OCI-LY1 (cell line): ENCODE data around the gene MAN1A1.

ENCODE experiments used
- H2AFZ ChIP-seq: fragments of 200-600 bp; sonication (generic), shearing (Covaris generic); 2 replicates; pipeline ENCODE4 v1.6.0; 2014; ENCODE audit warnings: antibody characterized with exemption, mild to moderate bottlenecking, low read length
- H3F3A ChIP-seq: fragments of 200-600 bp; sonication (generic), shearing (Covaris generic); 2 replicates; pipeline ENCODE4 v1.6.0; 2014; ENCODE audit warnings: mild to moderate bottlenecking, antibody characterized with exemption, low read length, moderate library complexity; ENCODE audit not compliant: insufficient read depth
- H3K27ac ChIP-seq: fragments of 200-600 bp; sonication (generic); 2 replicates; pipeline ENCODE4 v1.5.1; 2014; ENCODE audit warnings: low read length, mixed run types, mild to moderate bottlenecking, low read depth; ENCODE audit not compliant: poor library complexity, severe bottlenecking
- H3K27me3 ChIP-seq: fragments of 200-600 bp; sonication (generic); 2 replicates; pipeline ENCODE4 v1.6.0; 2014; ENCODE audit warnings: antibody characterized with exemption, mild to moderate bottlenecking, low read length, moderate library complexity; ENCODE audit not compliant: insufficient read depth
- H3K36me3 ChIP-seq: fragments of 200-600 bp; sonication (generic); 2 replicates; pipeline ENCODE4 v1.6.1; 2014; ENCODE audit warnings: mild to moderate bottlenecking, antibody characterized with exemption, low read length, moderate library complexity, mixed read lengths; ENCODE audit not compliant: insufficient read depth
- H3K4me1 ChIP-seq: fragments of 200-600 bp; sonication (generic); 2 replicates; pipeline ENCODE4 v1.5.1; 2014; ENCODE audit warnings: mild to moderate bottlenecking, low read length, moderate library complexity; ENCODE audit not compliant: insufficient read depth, severe bottlenecking
- H3K4me2 ChIP-seq: fragments of 200-600 bp; sonication (generic), shearing (Covaris generic); 2 replicates; pipeline ENCODE4 v1.6.1; 2014; ENCODE audit warnings: low read length
- H3K4me3 ChIP-seq: fragments of 200-600 bp; sonication (generic); 2 replicates; pipeline ENCODE4 v1.5.1; 2014; ENCODE audit warnings: low read length, low read depth, mild to moderate bottlenecking, mixed read lengths; ENCODE audit not compliant: poor library complexity, severe bottlenecking
- H3K79me2 ChIP-seq: fragments of 200-600 bp; shearing (Covaris generic); 2 replicates; pipeline ENCODE4 v1.6.1; 2016; ENCODE audit warnings: mixed run types, low read length, mixed read lengths; ENCODE audit not compliant: insufficient read depth
- H3K9ac ChIP-seq: fragments of 200-600 bp; sonication (generic), shearing (Covaris generic); 2 replicates; pipeline ENCODE4 v1.6.1; 2014; ENCODE audit warnings: mild to moderate bottlenecking, low read length, mixed read lengths
- H3K9me2 ChIP-seq: fragments of 200-600 bp; sonication (generic), shearing (Covaris generic); 2 replicates; pipeline ENCODE4 v1.6.1; 2014; ENCODE audit warnings: low read depth, mild to moderate bottlenecking, low read length, mixed read lengths
- H3K9me3 ChIP-seq: fragments of 200-600 bp; shearing (Covaris generic); 2 replicates; pipeline ENCODE4 v1.6.1; 2014; ENCODE audit warnings: low read length, mixed read lengths
- H4K20me1 ChIP-seq: fragments of 200-600 bp; sonication (generic), shearing (Covaris generic); 2 replicates; pipeline ENCODE4 v1.6.0; 2016; ENCODE audit warnings: mild to moderate bottlenecking, low read length; ENCODE audit not compliant: insufficient read depth
- EZH2 ChIP-seq: fragments of 200-600 bp; sonication (generic), shearing (Covaris generic); IDR thresholded peaks from 2 replicates; pipeline ENCODE4 v1.8.0; 2017; ENCODE audit warnings: borderline replicate concordance, mixed run types, mild to moderate bottlenecking, antibody characterized with exemption, low read length, moderate library complexity, mixed read lengths
- TF ChIP-seq, protein P1 (sequence below): fragments of 200-600 bp; sonication (generic), shearing (Covaris generic); IDR thresholded peaks from 2 replicates; pipeline ENCODE4 v1.5.1; 2017; ENCODE audit warnings: mild to moderate bottlenecking, antibody characterized with exemption, low read length, moderate library complexity, mixed read lengths

MAN1A1 gene

DNA sequence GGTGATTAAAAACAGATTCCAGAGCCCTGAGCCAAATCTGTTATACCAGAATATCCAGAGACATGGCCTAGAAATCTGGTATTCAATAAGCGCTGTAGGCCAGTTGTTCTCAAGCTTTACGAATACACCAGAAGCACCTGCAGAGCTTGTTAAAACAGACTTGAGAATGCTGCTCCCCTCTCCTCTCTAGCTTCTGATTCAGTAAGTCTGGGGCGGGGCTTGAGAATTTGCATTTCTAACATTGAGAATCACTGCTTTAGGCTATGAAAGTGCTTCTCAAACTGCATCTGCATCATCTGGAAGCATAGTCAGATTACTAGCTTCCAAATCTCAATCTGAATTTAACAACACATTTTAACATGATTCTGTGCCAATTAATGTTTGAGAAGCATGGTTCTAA is 20.5 kb upstream of the MAN1A1 start:
- no peak overlapping the region for H2AFZ ChIP-seq
- H3K9me3 ChIP-seq = no peaks in the 10 kb centered on the region
- no peaks in the 10 kb centered on the region for H3K4me1 ChIP-seq
- no peaks in the 10 kb centered on the region for H4K20me1 ChIP-seq
- H3K27ac ChIP-seq = no peak overlapping the region
- no peaks in the 10 kb centered on the region for H3K79me2 ChIP-seq
- no peaks in the 10 kb centered on the region for H3K27me3 ChIP-seq
- no peak overlapping the region for H3K4me3 ChIP-seq
- H3K36me3 ChIP-seq = no peaks in the 10 kb centered on the region
- H3F3A ChIP-seq = no peaks in the 10 kb centered on the region
- TF ChIP-seq EZH2 = no peak
- TF ChIP-seq, protein P1, sequence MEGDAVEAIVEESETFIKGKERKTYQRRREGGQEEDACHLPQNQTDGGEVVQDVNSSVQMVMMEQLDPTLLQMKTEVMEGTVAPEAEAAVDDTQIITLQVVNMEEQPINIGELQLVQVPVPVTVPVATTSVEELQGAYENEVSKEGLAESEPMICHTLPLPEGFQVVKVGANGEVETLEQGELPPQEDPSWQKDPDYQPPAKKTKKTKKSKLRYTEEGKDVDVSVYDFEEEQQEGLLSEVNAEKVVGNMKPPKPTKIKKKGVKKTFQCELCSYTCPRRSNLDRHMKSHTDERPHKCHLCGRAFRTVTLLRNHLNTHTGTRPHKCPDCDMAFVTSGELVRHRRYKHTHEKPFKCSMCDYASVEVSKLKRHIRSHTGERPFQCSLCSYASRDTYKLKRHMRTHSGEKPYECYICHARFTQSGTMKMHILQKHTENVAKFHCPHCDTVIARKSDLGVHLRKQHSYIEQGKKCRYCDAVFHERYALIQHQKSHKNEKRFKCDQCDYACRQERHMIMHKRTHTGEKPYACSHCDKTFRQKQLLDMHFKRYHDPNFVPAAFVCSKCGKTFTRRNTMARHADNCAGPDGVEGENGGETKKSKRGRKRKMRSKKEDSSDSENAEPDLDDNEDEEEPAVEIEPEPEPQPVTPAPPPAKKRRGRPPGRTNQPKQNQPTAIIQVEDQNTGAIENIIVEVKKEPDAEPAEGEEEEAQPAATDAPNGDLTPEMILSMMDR = no peak
- no peak overlapping the region for H3K4me2 ChIP-seq
- no peak overlapping the region for H3K9ac ChIP-seq
- no peaks in the 10 kb centered on the region for H3K9me2 ChIP-seq

DNA sequence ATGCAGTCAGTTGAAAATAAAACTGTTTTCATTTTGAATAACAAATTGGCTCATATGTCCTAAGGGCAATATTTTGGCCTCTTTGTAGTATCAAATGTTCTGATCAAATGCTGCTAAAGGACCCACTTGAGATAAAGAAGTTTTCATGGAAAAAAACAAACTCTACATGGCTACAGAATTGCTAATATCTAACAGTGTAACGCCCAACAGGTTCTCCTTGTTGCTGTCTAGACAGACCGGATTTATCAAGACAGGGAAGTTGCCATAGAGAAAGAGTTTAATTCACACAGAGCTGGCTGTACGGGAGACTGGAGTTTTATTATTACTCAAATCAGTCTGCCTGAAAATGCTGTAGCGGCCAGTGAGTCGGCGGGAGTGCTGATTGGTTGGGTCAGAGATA is 19.4 kb upstream of the MAN1A1 start:
- Histone ChIP-seq H4K20me1 (no peaks in the 10 kb centered on the region), H3K9me2 (no peaks in the 10 kb centered on the region), H3K79me2 (no peaks in the 10 kb centered on the region), H3K36me3 (no peaks in the 10 kb centered on the region), H3F3A (no peaks in the 10 kb centered on the region), H3K9me3 (no peaks in the 10 kb centered on the region), H3K27me3 (no peaks in the 10 kb centered on the region), H3K4me3 (no peak overlapping the region), H3K4me2 (no peak overlapping the region), H3K27ac (no peak overlapping the region), H3K9ac (no peak overlapping the region), H3K4me1 (no peaks in the 10 kb centered on the region), H2AFZ (no peak overlapping the region)
- TF ChIP-seq, protein P1 = no peak
- TF ChIP-seq EZH2 = no peak

DNA sequence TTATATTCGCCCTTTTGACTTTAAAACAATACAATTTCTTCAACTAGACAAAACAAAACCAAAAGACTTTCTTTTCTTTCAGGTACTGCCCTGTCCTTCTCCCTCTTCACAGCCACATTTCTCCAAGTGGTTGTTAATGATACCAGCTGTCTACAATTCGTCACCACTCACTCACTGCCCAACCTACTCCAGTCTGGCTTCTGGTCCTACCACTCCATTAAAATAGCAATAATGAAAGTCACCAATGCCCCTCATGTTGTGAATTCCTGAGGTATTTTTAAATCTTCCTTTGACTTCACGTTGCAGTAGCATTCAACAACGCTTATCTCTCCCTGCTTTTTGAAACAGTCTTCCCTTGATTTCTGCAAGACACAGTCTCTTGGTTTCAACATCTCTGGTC is 11.6 kb upstream of the MAN1A1 start:
- Histone ChIP-seq H4K20me1 (no peaks in the 10 kb centered on the region), H3K79me2 (no peaks in the 10 kb centered on the region), H3K27me3 (no peaks in the 10 kb centered on the region), H2AFZ (no peak overlapping the region), H3K36me3 (no peaks in the 10 kb centered on the region), H3K9me3 (no peaks in the 10 kb centered on the region), H3K27ac (no peak overlapping the region), H3K4me2 (no peak overlapping the region), H3K4me3 (no peak overlapping the region), H3F3A (no peaks in the 10 kb centered on the region), H3K4me1 (no peaks in the 10 kb centered on the region), H3K9ac (no peak overlapping the region), H3K9me2 (no peaks in the 10 kb centered on the region)
- TF ChIP-seq, protein P1 = no peak
- no peak for TF ChIP-seq EZH2
